Muscle layer of duodenum (tissue), 2 donors: Measurements from ENCODE around the gene TNFSF9.
"Not testable (repeated sequence)": the region's sequence is repeated elsewhere in the genome, so short reads cannot be mapped to it uniquely, and the experiment has no call there.

ENCODE experiments used
- H3K27ac ChIP-seq: one replicate; pipeline ENCODE4 v1.7.0; 2013; ENCODE audit warnings: mild to moderate bottlenecking, low read length
- H3K27me3 ChIP-seq: one replicate; pipeline ENCODE4 v1.7.0; 2013; ENCODE audit warnings: low read depth, mild to moderate bottlenecking, control low read depth, low read length
- H3K36me3 ChIP-seq, 2 donors: one replicate each; pipeline ENCODE4 v1.7.0; 2013; ENCODE audit warnings: low read length in 2 of 2, control low read depth in 1 of 2, mild to moderate bottlenecking in 1 of 2; ENCODE audit not compliant: insufficient read depth in 2 of 2, control insufficient read depth in 1 of 2
- H3K4me1 ChIP-seq, 2 donors: one replicate each; pipeline ENCODE4 v1.7.0; 2013; ENCODE audit warnings: low read length in 2 of 2, mild to moderate bottlenecking in 2 of 2, control low read depth in 1 of 2, moderate library complexity in 1 of 2; ENCODE audit not compliant: insufficient read depth in 2 of 2, control insufficient read depth in 1 of 2
- H3K4me3 ChIP-seq, 2 donors: one replicate each; pipeline ENCODE4 v1.7.0; 2013; ENCODE audit warnings: low read length in 2 of 2, low read depth in 1 of 2, mild to moderate bottlenecking in 1 of 2
- H3K9me3 ChIP-seq, 2 donors: one replicate each; pipeline ENCODE4 v1.7.0; 2013; ENCODE audit warnings: low read length in 2 of 2, control low read depth in 1 of 2, mild to moderate bottlenecking in 1 of 2; ENCODE audit not compliant: control insufficient read depth in 1 of 2
- donor health status: healthy.

Gene TNFSF9

DNA sequence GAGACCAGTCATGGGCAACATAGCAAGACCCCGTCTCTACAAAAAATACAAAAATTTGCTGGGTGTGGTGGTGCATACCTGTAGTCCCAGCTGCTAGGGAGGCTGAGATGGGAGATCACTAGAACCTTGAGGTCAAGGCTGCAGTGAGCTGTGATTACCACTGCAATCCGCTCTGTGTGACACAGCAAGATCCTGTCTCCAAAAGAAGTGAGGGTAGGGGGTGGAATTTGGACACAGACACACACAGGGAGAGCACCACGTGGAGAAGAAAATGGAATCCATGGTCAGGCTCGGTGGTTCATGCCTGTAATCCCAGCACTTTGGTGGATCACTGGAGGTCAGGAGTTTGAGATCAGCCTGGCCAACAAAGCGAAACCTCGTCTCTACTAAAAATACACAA lies 8.7 kb downstream of the TNFSF9 start:
- Histone ChIP-seq H3K36me3 (no peaks in the 10 kb centered on the region), H3K4me1 (peaks cover 0 to 3% of the 10 kb centered on the region in 2 donors), H3K9me3 (no peaks in the 10 kb centered on the region), H3K27me3 (no peaks in the 10 kb centered on the region), H3K27ac (no peak overlapping the region), H3K4me3 (no peak overlapping the region)

GRCh38 chr19:6540918-6541689 lies 10.3 kb downstream of the TNFSF9 start:
- no peaks in the 10 kb centered on the region for H3K9me3 ChIP-seq
- H3K4me3 ChIP-seq = no peak overlapping the region
- no peaks in the 10 kb centered on the region for H3K4me1 ChIP-seq
- no peak overlapping the region for H3K27ac ChIP-seq
- no peaks in the 10 kb centered on the region for H3K27me3 ChIP-seq
- no peaks in the 10 kb centered on the region for H3K36me3 ChIP-seq

- H3K36me3 ChIP-seq = no peaks in the 10 kb centered on the region
- no peaks in the 10 kb centered on the region for H3K9me3 ChIP-seq
- peaks cover 3% of the 10 kb centered on the region for H3K27me3 ChIP-seq
- H3K4me3 ChIP-seq = no peak overlapping the region
- no peak overlapping the region for H3K27ac ChIP-seq
- no peaks in the 10 kb centered on the region for H3K4me1 ChIP-seq
These were observed 13.1 kb downstream of the TNFSF9 start for GRCh38 chr19:6543866-6544347.

DNA sequence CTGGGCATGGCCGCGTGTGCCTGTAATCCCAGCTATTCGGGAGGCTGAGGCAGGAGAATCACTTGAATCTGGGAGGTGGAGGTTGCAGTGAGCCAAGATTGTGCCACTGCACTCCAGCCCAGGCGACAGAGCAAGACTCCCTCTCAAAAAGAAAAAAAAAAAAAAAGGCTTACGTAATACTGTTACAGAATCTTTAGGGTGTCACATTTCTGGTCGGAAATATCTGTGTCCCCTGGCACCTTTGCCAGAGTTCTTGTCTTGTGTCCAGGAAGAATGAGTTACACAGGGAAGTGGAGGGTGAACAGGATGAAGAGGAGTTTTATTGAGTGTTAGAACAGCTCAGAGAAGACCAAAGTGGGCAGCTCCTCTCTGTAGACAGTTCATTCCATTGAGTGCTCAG lies 19.9 kb downstream of the TNFSF9 start:
- H3K27me3 ChIP-seq, H3K9me3 ChIP-seq, H3K4me1 ChIP-seq, H3K27ac ChIP-seq, H3K36me3 ChIP-seq, H3K4me3 ChIP-seq: not testable (repeated sequence)

GRCh38 chr19:6551091-6551490 lies 20.3 kb downstream of the TNFSF9 start:
- no peak overlapping the region for H3K27ac ChIP-seq
- no peak overlapping the region for H3K4me3 ChIP-seq
- peaks cover 3% of the 10 kb centered on the region for H3K27me3 ChIP-seq
- H3K4me1 ChIP-seq = peaks cover 0 to 4% of the 10 kb centered on the region in 2 donors
- H3K9me3 ChIP-seq = no peaks in the 10 kb centered on the region
- H3K36me3 ChIP-seq = no peaks in the 10 kb centered on the region

GRCh38 chr19:6551607-6552450 lies 21.0 kb downstream of the TNFSF9 start:
- Histone ChIP-seq H3K4me3 (no peak overlapping the region), H3K4me1 (peaks cover 0 to 4% of the 10 kb centered on the region in 2 donors), H3K27me3 (no peaks in the 10 kb centered on the region), H3K9me3 (no peaks in the 10 kb centered on the region), H3K36me3 (no peaks in the 10 kb centered on the region), H3K27ac (no peak overlapping the region)

DNA sequence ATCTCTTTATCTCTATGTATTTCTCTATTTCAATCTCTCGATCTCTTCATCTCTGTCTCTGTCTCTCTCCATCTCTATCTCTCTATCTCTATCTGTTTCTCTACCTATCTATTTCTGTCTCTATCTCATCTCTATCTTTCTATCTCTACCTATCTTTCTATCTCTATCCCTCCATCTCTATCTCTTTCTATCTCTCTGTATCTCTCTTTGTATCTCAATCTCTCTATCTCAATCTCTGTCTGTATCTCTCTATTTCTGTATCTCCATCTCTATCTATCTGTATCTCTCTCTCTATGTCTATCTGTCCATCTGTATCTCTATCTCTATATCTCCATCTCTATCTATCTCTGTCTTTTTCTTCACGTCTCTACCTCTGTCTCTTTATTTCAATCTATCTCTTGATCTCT lies 25.2 kb downstream of the TNFSF9 start:
- Histone ChIP-seq H3K4me1 (peaks cover 0 to 4% of the 10 kb centered on the region in 2 donors), H3K4me3 (no peak overlapping the region), H3K27me3 (no peaks in the 10 kb centered on the region), H3K9me3 (no peaks in the 10 kb centered on the region), H3K27ac (no peak overlapping the region), H3K36me3 (no peaks in the 10 kb centered on the region)

DNA sequence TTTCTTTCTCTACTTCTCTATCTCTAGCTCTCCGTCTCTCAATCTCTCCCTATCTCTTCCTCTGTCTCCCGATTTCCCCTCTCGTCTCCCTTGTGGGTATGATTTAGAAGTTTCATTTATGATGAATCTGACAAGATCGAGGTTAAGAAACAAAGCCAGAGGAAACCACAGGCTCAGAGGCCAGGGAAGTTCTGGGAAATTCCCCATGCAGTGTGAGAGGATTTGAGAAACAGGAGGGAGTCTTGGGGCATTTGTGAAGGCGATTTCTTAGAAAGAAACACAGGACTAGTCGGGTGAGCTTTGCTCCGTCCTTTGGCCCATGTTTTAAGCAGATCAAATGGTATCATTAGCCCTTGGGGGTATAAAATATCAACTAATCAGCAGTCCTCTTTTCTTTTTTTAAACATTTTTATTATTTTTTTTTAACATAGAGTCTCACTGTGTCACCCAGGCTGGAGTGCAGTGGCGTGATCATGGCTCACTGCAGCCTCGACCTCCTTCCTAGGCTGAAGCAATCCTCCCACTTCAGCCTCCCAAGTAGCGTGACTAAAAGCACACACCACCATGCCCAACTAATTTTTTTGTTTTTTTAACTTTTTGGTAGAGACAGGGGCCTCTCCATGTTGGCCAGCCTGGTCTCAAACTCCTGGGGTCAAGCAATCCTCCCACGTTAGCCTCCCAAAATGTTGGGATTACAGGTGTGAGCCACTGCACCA lies 25.8 kb downstream of the TNFSF9 start:
- Histone ChIP-seq H3K36me3 (no peaks in the 10 kb centered on the region), H3K27ac (no peak overlapping the region)

DNA sequence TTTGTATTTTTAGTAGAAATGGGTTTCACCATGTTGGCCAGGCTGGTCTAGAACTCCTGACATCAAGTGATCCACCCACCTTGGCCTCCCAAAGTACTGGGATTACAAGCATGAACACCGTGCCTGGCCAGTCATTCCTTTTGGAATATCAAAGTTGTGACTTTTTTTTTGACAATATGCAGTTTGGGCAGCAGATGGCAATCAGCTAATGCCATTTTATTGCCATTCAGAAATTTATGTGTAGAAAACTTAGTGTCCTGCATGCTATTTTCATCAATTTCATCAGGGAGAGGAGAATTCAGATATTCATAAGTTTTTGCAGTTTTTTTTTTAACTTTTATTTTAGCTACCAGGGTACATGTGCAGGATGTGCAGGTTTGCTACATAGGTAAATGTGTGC lies 31.6 kb downstream of the TNFSF9 start:
- not testable (repeated sequence) for H3K27me3 ChIP-seq, H3K27ac ChIP-seq, H3K36me3 ChIP-seq, H3K4me3 ChIP-seq, H3K4me1 ChIP-seq
- H3K9me3 ChIP-seq = peaks cover 0 to 12% of the 10 kb centered on the region in 2 donors

More for the DNA sequence above, 25.8 kb downstream of the TNFSF9 start:
- Histone ChIP-seq H3K27me3 (no peaks in the 10 kb centered on the region), H3K4me3 (no peak overlapping the region), H3K9me3 (no peaks in the 10 kb centered on the region), H3K4me1 (peaks cover 0 to 4% of the 10 kb centered on the region in 2 donors)

DNA sequence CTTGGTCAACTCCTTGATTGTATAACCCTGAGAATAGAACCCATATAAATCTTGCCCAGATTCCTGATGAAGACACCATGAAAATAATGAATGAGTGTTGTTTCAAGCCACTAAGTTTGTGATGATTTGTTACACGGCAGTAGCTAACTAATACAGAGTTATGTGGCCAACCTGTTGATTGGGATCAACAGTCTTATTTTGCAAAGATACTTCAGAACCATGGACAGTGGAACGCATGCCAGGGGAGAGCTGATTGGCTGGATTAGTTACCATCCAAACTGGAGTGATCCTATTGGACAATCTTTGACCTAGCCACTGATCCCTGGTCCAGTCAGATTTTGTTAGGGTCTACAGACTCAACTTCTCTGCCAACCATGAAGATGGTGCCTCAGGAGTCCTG lies 33.6 kb downstream of the TNFSF9 start:
- Histone ChIP-seq H3K36me3 (no peaks in the 10 kb centered on the region), H3K27me3 (no peaks in the 10 kb centered on the region), H3K27ac (no peak overlapping the region), H3K4me1 (no peaks in the 10 kb centered on the region), H3K9me3 (peaks cover 0 to 12% of the 10 kb centered on the region in 2 donors), H3K4me3 (no peak overlapping the region)

GRCh38 chr19:6566727-6567126 lies 35.9 kb downstream of the TNFSF9 start:
- H3K36me3 ChIP-seq = not testable (repeated sequence)

More at GRCh38 chr19:6566727-6567126, 35.9 kb downstream of the TNFSF9 start:
- H3K27ac ChIP-seq, H3K4me3 ChIP-seq, H3K4me1 ChIP-seq, H3K27me3 ChIP-seq: not testable (repeated sequence)
- H3K9me3 ChIP-seq = peaks cover 0 to 12% of the 10 kb centered on the region in 2 donors
